OCI-M2 (cell line): ENCODE measurements around the gene HOXD3.

Source experiments
- DNase-seq: peaks from one replicate; lab custom pipeline; 2025; ENCODE audit not compliant: unreplicated experiment; lab: John Stamatoyannopoulos, UW

Gene HOXD3

DNA sequence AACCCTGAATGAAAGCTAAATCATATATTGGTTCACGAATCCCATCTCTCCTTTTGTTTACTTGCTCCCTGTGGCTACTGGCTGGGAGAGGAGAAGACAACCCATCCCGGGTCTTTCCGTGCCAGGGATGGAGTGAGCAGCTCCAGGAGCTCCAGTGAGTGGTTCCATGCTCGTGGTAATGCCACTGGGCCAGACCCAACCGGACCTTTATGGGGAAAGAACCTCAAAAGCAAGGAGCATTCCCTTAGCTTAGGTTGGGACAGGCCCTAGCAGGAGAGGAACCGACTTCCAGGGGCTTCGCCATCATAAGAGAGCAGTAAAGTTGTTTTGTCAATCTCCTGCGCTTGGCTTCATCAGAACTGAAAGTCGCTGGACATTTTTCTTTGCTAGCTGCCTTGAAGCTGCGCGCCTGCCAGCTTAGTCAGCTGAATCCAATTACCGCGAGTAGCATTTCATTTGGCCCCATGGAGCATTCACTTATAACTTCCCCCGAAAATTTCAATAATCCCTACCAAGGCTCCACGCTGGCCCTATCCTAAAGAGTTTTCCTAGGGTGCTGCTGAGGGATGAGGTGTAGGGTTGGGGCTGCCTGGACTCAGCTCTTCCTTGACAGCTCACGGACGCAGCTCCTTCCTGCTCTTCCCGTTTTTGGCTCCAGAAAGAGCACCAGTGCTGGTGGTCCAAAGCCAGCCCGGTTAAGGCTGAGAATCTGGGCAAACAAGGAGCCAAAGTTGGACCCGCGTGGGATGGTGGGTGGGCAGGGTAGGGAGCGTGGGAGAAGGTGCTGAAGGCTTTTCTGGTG lies 4.9 kb downstream of the HOXD3 start:
- no peak for DNase-seq

DNA sequence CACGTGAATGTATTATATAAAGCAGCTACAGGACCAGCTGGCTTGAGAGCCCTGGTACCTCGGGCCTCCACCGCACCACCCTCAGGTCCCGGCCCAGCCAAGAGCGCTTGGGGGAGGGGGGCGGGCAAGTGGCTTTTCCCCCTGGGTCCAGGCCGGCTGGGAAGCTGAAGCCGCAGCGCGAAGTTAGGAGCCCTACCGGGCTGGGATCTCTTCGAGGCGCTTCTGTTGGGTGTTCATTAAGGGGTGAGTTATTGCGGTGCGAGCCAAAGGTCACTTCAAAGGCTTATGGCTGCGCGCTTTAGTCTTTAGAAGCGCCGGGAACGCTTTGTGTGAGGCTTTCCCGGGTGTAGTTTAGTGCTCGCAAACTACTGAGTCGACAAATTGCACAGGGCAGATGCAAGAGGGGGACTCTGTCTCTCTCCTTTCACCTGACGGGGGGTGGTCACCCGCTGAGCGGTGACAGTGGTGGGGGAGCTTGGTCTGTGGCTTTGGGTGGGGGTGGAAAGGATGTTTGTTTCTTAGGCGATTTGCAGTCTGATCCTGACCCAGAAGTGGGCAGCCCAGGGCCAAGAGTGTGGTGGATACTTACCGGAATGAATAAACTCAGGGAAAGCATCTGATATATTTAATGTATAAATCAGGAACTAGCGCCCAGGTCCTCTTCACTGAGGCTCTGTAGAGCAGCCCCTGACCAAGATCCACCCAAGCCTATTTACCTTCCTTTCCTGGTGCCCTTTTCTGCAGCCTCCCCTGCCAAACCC lies 6.0 kb downstream of the HOXD3 start:
- DNase-seq, result no peak

- no peak for DNase-seq
These were observed 6.6 kb downstream of the HOXD3 start for GRCh38 chr2:176163672-176164056.

DNA sequence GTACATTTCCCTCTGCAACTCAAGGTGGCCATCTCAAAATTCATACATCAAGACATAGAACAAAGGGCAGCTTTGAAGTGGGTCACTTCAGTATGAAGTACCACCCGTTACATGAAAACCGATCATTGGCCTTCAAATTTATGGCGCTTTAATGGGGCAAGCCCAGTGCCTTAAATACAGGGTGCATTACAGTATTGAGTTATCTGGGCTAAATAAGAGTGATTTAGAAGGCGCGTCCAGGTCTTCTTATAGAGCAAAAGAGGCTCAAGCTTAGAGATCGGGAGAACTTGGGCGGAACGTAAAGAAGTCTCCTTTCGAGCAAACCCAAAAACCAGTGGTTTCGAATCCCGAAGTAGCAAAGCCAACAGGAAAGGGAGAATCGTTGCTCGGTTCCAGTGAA lies 7.1 kb downstream of the HOXD3 start:
- DNase-seq, result no peak

DNA sequence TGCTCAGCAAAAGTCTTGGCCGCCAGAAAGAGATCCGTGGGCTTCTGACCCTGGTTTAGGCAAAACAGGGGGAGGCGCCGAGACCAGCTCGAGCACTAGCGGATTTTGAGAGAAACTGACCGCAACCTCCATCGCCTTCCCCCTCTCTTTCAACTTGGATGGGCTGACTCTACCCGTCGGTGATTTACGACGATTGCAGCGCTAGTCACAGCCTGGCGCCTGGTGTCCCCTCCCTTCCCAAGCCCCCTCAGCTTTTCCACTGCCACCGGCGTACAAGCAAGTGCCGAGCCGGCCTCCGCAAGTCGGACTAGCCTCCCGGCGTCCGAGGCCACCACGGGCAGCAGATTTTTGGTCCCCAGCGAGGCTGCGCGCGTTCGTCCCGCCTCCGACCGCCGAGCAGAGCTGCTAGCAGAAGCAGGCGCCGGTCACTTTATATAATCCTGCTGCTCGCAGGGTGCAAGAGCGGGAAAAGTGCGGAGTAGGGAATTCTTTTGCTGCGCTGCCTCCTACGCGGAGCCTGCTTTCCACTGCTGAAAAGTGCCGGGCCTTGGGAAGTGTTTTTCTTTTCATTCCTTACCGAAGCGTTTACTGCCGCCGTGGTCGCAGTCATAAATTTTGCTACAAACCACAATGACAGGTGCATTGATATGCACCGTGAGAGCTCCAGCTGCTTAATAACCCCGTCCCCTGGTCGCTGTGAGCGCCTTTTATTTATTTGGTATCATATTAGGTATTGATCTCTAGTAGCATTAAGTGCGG lies 7.7 kb downstream of the HOXD3 start:
- DNase-seq, result no peak

- DNase-seq, result no peak
These were observed 8.4 kb downstream of the HOXD3 start for GRCh38 chr2:176165370-176166050.

DNA sequence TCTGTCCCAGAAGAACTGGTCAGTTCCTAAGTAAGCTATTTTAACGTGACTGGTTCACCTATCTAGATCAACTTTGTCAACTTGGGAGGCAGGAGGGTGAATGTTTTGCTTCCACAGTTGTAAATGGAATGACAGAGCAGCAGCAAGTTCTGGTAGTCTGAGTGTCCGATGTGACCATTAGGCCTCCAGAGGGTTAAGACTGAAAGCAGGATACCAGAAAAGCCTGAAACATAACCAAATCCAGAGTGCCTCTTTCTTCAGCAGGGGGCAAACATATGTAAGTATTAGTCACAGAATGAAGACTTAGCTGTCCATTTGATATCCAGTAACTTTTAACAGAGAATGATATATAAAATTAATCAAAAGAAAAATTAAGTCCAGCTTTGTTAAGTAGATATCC lies 9.2 kb downstream of the HOXD3 start:
- DNase-seq, result no peak

DNA sequence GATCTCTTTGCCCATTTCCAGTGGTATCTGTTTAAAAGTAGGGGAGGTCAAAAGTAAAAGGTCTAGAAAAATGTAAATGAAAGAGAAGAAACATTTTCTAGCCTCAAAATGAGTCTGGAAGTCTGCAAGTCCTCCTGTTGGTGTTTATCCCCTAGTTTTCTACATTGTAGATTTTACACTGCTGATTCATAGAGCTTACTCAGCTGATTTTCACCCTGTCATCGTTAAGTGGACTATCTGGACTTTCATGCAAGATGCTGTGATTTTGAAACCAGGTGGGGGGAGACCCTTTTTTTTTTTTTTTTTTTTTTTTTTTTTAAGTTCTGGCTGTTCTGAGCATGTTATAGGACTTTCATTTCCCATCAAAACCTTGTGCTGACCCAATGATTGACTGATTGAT lies 10.3 kb downstream of the HOXD3 start:
- no peak for DNase-seq

- DNase-seq, result no peak
These were observed 12.1 kb downstream of the HOXD3 start for GRCh38 chr2:176169181-176169580.

DNA sequence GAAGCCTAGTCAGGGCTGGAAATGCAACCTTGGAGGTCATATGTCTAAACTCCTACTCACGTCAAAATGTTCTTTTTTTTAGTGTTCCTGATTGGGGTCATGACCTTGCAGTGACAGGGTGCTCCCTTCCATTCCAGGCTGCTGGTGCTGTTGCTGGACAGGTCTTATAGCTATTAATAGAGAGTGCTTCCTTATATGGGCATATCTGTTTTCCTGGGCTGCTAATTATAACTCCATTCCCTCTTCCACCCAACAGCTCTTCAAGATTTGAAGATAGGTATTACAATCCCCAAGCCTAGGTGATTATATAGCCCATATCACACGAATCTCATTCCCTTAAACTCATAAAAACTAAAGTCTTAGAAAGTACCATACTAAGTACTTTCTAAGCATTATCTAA lies 12.6 kb downstream of the HOXD3 start:
- DNase-seq, result no peak

GRCh38 chr2:176170602-176171305 lies 13.6 kb downstream of the HOXD3 start:
- no peak for DNase-seq

DNA sequence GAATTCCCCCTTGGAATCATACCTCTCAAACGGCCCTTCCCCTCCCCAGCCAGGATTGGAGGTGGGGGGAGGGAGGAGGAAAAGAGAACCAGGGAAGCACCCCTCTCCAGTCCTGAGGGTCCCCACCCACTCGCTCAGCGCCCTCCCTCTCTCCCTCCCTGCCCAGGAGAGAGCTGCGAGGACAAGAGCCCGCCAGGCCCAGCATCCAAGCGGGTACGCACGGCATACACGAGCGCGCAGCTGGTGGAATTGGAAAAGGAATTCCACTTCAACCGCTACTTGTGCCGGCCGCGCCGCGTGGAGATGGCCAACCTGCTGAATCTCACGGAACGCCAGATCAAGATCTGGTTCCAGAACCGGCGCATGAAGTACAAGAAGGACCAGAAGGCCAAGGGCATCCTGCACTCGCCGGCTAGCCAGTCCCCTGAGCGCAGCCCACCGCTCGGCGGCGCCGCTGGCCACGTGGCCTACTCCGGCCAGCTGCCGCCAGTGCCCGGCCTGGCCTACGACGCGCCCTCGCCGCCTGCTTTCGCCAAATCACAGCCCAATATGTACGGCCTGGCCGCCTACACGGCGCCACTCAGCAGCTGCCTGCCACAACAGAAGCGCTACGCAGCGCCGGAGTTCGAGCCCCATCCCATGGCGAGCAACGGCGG lies 14.4 kb downstream of the HOXD3 start:
- no peak for DNase-seq

DNA sequence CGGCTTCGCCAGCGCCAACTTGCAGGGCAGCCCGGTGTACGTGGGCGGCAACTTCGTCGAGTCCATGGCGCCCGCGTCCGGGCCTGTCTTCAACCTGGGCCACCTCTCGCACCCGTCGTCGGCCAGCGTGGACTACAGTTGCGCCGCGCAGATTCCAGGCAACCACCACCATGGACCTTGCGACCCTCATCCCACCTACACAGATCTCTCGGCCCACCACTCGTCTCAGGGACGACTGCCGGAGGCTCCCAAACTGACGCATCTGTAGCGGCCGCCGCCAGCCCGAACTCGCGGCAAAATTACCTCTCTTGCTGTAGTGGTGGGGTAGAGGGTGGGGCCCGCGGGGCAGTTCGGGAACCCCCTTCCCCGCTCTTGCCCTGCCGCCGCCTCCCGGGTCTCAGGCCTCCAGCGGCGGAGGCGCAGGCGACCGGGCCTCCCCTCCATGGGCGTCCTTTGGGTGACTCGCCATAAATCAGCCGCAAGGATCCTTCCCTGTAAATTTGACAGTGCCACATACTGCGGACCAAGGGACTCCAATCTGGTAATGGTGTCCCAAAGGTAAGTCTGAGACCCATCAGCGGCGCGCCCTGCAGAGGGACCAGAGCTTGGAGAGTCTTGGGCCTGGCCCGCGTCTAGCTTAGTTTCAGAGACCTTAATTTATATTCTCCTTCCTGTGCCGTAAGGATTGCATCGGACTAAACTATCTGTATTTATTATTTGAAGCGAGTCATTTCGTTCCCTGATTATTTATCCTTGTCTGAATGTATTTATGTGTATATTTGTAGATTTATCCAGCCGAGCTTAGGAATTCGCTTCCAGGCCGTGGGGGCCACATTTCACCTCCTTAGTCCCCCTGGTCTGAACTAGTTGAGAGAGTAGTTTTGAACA lies 15.1 kb downstream of the HOXD3 start:
- no peak for DNase-seq

- no peak for DNase-seq
These were observed 15.9 kb downstream of the HOXD3 start for GRCh38 chr2:176172895-176173566.

DNA sequence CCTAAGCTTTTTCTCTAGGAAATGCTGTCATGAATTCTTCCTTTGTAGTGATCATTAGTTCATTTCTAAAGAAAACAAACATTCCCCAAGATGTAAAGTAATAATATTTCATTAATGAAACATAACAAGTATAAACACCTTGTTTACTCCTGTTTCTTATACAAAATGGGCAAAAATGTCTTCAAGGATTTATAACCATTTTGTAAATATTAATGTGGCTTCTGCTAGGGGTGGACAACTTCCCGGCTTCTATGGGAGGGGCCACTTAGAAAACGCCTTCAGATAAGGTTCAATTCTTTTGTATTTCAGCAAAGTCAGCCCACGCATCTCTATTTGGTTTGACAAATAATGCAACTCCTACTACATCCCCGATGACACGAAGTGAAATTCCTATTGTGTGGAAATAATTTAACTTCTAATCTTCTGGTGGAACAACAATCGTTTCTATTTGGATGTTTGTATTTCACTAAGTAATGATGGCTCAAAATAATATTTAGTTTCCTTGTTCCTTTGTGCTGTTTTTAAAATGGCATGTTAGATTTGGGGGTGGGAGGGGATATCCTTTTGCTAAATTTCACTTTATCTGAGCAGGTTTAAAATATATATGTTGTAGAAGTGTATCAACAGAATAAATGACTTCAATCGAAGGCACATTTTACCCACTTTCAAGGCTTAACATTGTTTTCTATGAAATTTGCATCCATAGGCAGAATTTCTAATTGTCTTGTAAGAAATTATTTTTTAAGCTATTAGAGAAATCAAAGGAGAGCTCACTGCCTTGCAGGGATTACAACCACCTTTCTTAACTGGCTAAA lies 16.7 kb downstream of the HOXD3 start:
- DNase-seq, result no peak

GRCh38 chr2:176174382-176174823 lies 17.3 kb downstream of the HOXD3 start:
- no peak for DNase-seq

- no peak for DNase-seq
These were observed 18.0 kb downstream of the HOXD3 start for GRCh38 chr2:176174824-176175708.
